Small intestine (tissue), 7 donors: ENCODE measurements around the gene DMXL2. TPM values are rescaled to one million over a fixed set of nuclear protein-coding genes. Genes with fewer than 3 reads are reported as not detected.
A peak's percentile ranks its signal among the peaks of the same experiment; 100 is the strongest.

Source experiments
- DNase-seq, 2 donors: peaks; one replicate each; pipeline versions ENCODE4 v3.0.0 to v3.0.0-alpha.2; 2013
- FAIRE-seq: peaks from 2 replicates; lab custom pipeline; 2012; peaks lifted over from hg19 to GRCh38; lab: Jason Lieb, UNC
- H3K27ac ChIP-seq, 3 donors: one replicate each; pipeline ENCODE4 v1.5.1; 2013; ENCODE audit warnings: low read length in 2 of 3, mild to moderate bottlenecking in 2 of 3, control low read depth in 1 of 3, inconsistent platforms in 1 of 3, low read depth in 1 of 3, moderate library complexity in 1 of 3
- H3K27me3 ChIP-seq, 3 donors: one replicate each; pipeline ENCODE4 v1.6.1; 2013; ENCODE audit warnings: low read length in 3 of 3, inconsistent platforms in 1 of 3; ENCODE audit not compliant: control insufficient read depth in 3 of 3, insufficient read depth in 3 of 3
- H3K36me3 ChIP-seq, 3 donors: one replicate each; pipeline ENCODE4 v1.6.1; 2013; ENCODE audit warnings: low read length in 3 of 3, inconsistent platforms in 1 of 3, low read depth in 1 of 3, mild to moderate bottlenecking in 1 of 3, moderate library complexity in 1 of 3; ENCODE audit not compliant: control insufficient read depth in 3 of 3, insufficient read depth in 2 of 3
- H3K4me1 ChIP-seq, 3 donors: one replicate each; pipeline ENCODE4 v1.6.1; 2013; ENCODE audit warnings: low read length in 2 of 3, inconsistent platforms in 1 of 3, low read depth in 1 of 3, mild to moderate bottlenecking in 1 of 3, moderate library complexity in 1 of 3; ENCODE audit not compliant: control insufficient read depth in 3 of 3, insufficient read depth in 2 of 3
- H3K4me3 ChIP-seq, 3 donors: one replicate each; pipeline ENCODE4 v1.5.1; 2013; ENCODE audit warnings: low read length in 3 of 3, control low read depth in 1 of 3, inconsistent platforms in 1 of 3, low read depth in 1 of 3, mild to moderate bottlenecking in 1 of 3, moderate library complexity in 1 of 3
- H3K9me3 ChIP-seq, 2 donors: one replicate each; pipeline ENCODE4 v1.6.1; 2013; ENCODE audit warnings: low read depth in 1 of 2, low read length in 1 of 2; ENCODE audit not compliant: control insufficient read depth in 2 of 2, insufficient read depth in 1 of 2
- WGBS, 3 donors: extraction: QIAGEN DNeasy Blood & Tissue Kit; methylation state at CpG; one replicate each; pipeline ENCODE4 v1.1.7; 2013; 5-methylcytosine and 5-hydroxymethylcytosine counted together
- polyA plus RNA-seq, 4 donors: library from polyadenylated mRNA; stranded (reverse) in 3 of 4; unstranded in 1 of 4; fragments of 200-250 nt in 3 of 4; fragments of 120-200 nt in 1 of 4; gene quantifications; one replicate each; pipeline versions ENCODE4 v1.2.1 to v1.2.3, GENCODE V29; 2013
- donor health status: healthy with polysubstance abuse.
- donor health status: control.
- donor health status: control.
- donor health status: Bipolar disorder and iron deficiency.
- donor health status: healthy.

Gene DMXL2
- polyA plus RNA-seq, 4 donors: 24.5 to 58.4 (median 42.6) TPM

- no peak overlapping the region for H3K27ac ChIP-seq
- H3K9me3 ChIP-seq: no peaks in the 10 kb centered on the region
- H3K4me3 ChIP-seq: no peak overlapping the region
- FAIRE-seq (no peak), DNase-seq (no peak)
- H3K4me1 ChIP-seq: no peaks in the 10 kb centered on the region
- peaks cover 0 to 11% (median 2%) of the 10 kb centered on the region in 3 donors for H3K36me3 ChIP-seq
- WGBS, 3 donors: 89 to 100% (median 93%) methylated on average over 1 of the region's 1 CpG
- no peaks in the 10 kb centered on the region for H3K27me3 ChIP-seq
These were observed 117.3 kb downstream of the DMXL2 start for GRCh38 chr15:51505251-51505650.

GRCh38 chr15:51503003-51503402, 119.6 kb downstream of the DMXL2 start:
- H3K4me3 ChIP-seq: no peak overlapping the region
- H3K36me3 ChIP-seq: peaks cover 0 to 12% (median 7%) of the 10 kb centered on the region in 3 donors
- no peaks in the 10 kb centered on the region for H3K27me3 ChIP-seq
- no peak for DNase-seq
- FAIRE-seq: no peak
- no peaks in the 10 kb centered on the region for H3K4me1 ChIP-seq
- no peaks in the 10 kb centered on the region for H3K9me3 ChIP-seq
- no peak overlapping the region for H3K27ac ChIP-seq

- Histone ChIP-seq H3K36me3 (peaks cover 0 to 8% (median 6%) of the 10 kb centered on the region in 3 donors), H3K27me3 (no peaks in the 10 kb centered on the region), H3K4me3 (no peak overlapping the region), H3K4me1 (no peaks in the 10 kb centered on the region), H3K27ac (no peak overlapping the region), H3K9me3 (no peaks in the 10 kb centered on the region)
- DNase-seq: peak; percentile 8 to 40
- FAIRE-seq: no peak
- 82 to 87% (median 82%) methylated on average over 5 of the region's 5 CpGs for WGBS, 3 donors
These were observed 123.1 kb downstream of the DMXL2 start for GRCh38 chr15:51499379-51499976.

- WGBS, 3 donors: 91 to 96% (median 92%) methylated on average over 3 of the region's 3 CpGs
- H3K9me3 ChIP-seq: no peaks in the 10 kb centered on the region
- no peak overlapping the region for H3K27ac ChIP-seq
- DNase-seq (no peak), FAIRE-seq (no peak)
- no peaks in the 10 kb centered on the region for H3K27me3 ChIP-seq
- no peak overlapping the region for H3K4me3 ChIP-seq
- H3K36me3 ChIP-seq: peaks cover 0 to 8% (median 6%) of the 10 kb centered on the region in 3 donors
- H3K4me1 ChIP-seq: no peaks in the 10 kb centered on the region
These were observed 124.8 kb downstream of the DMXL2 start for GRCh38 chr15:51497806-51498205.

GRCh38 chr15:51496246-51496645, 126.3 kb downstream of the DMXL2 start:
- Histone ChIP-seq H3K4me1 (no peaks in the 10 kb centered on the region), H3K36me3 (peaks cover 0 to 6% (median 4%) of the 10 kb centered on the region in 3 donors), H3K9me3 (no peaks in the 10 kb centered on the region), H3K4me3 (no peak overlapping the region), H3K27me3 (no peaks in the 10 kb centered on the region), H3K27ac (no peak overlapping the region)
- DNase-seq (no peak), FAIRE-seq (no peak)
- WGBS, 3 donors: 70 to 78% (median 78%) methylated on average over 1 of the region's 1 CpG

GRCh38 chr15:51494411-51495314, 127.9 kb downstream of the DMXL2 start:
- H3K9me3 ChIP-seq: no peaks in the 10 kb centered on the region
- FAIRE-seq: no peak
- 77 to 80% (median 77%) methylated on average over 9 of the region's 9 CpGs for WGBS, 3 donors
- no peak for DNase-seq
- peaks cover 0 to 6% (median 4%) of the 10 kb centered on the region in 3 donors for H3K36me3 ChIP-seq
- H3K27me3 ChIP-seq: no peaks in the 10 kb centered on the region
- no peak overlapping the region for H3K4me3 ChIP-seq
- no peak overlapping the region for H3K27ac ChIP-seq
- H3K4me1 ChIP-seq: no peaks in the 10 kb centered on the region

GRCh38 chr15:51493892-51494291, 128.7 kb downstream of the DMXL2 start:
- FAIRE-seq (no peak), DNase-seq (peak in 1 of 2 donors; percentile 22)
- Histone ChIP-seq H3K27ac (no peak overlapping the region), H3K4me1 (no peaks in the 10 kb centered on the region), H3K9me3 (no peaks in the 10 kb centered on the region), H3K4me3 (no peak overlapping the region), H3K27me3 (no peaks in the 10 kb centered on the region), H3K36me3 (peaks cover 0 to 7% (median 4%) of the 10 kb centered on the region in 3 donors)
- 44 to 86% (median 52%) methylated on average over 2 of the region's 2 CpGs for WGBS, 3 donors

- WGBS, 3 donors: 15 to 66% (median 23%) methylated on average over 4 of the region's 4 CpGs
- DNase-seq: peak in 1 of 2 donors; percentile 73
- peaks cover 0 to 5% (median 4%) of the 10 kb centered on the region in 3 donors for H3K36me3 ChIP-seq
These were observed 130.0 kb downstream of the DMXL2 start for GRCh38 chr15:51492528-51492927.

More at GRCh38 chr15:51492528-51492927, 130.0 kb downstream of the DMXL2 start:
- Histone ChIP-seq H3K27ac (no peak overlapping the region), H3K9me3 (no peaks in the 10 kb centered on the region), H3K27me3 (no peaks in the 10 kb centered on the region), H3K4me3 (no peak overlapping the region), H3K4me1 (no peaks in the 10 kb centered on the region)
- FAIRE-seq: peak; percentile 30
